Measurements from ENCODE around the gene ZDHHC12.
"Not testable (repeated sequence)": the region's sequence is repeated elsewhere in the genome, so short reads cannot be mapped to it uniquely, and the experiment has no call there.

The ZDHHC12 gene

GRCh38 chr9:128704356-128704670, 19.6 kb downstream of the ZDHHC12 start:
- Histone ChIP-seq H3K9me3 (ENCODE audit: insufficient read depth, low read depth, low read length) (no peaks in the 10 kb centered on the region), H3K4me1 (ENCODE audit: insufficient read depth, low read length) (no peaks in the 10 kb centered on the region), H3K36me3 (ENCODE audit: insufficient read depth, low read depth, low read length) (no peaks in the 10 kb centered on the region; the same call in 1 of the 2 replicates), H3K9ac (ENCODE audit: low read depth, low read length) (no peak overlapping the region), H3K4me3 (ENCODE audit: low read length) (no peak overlapping the region), H3K27me3 (ENCODE audit: insufficient read depth, low read length) (peaks cover 5% of the 10 kb centered on the region; the same call in 1 of the 2 replicates), H3K27ac (ENCODE audit: low read length) (no peak overlapping the region)

DNA sequence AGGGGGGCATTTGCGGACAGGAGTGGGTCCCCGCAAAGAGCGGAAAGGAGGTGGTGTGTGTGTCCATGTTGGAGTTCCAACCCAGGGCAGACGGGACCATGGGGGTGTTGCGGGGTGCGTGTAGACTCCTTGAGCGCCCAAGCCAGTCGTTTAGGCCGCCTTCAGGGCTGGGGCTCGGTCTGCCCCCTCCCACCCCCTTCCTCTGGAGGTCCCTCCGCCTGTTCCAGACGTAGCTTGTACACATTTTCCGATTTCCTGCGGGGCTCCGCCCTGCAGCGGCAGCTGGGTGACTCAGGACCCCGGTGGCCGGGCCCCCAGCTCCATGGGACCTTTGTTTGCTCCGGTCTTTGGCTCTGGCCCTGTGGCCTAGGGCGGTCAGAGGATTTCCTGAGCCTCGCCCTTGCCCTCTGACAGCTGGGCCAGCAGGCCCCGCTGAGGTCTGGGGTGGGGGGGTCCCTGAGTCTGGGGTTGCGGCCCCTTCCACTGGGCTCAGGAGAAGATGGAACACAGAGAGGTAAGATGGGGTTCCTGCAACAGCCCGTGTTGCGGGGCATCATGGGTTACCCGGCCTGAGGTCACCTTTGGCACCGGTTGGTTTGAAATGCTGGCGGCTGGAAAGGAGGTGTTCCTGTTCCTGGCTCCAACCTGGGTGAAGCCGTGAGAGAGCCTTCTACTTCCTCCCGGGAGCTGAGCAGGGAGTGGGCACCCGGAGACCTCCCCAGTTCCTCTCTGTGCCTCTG, 20.1 kb downstream of the ZDHHC12 start:
- H3K9me3 ChIP-seq (ENCODE audit: insufficient read depth, low read depth, low read length) = no peaks in the 10 kb centered on the region
- H3K4me3 ChIP-seq (ENCODE audit: low read length) = peak overlapping the region; percentile 79
- H3K27me3 ChIP-seq (ENCODE audit: insufficient read depth, low read length) = peaks cover 5% of the 10 kb centered on the region; the same call in 1 of the 2 replicates
- no peak overlapping the region for H3K27ac ChIP-seq (ENCODE audit: low read length)
- H3K9ac ChIP-seq (ENCODE audit: low read depth, low read length) = peak overlapping the region; percentile 68; the same call in 1 of the 2 replicates
- no peaks in the 10 kb centered on the region; the same call in 1 of the 2 replicates for H3K36me3 ChIP-seq (ENCODE audit: insufficient read depth, low read depth, low read length)
- H3K4me1 ChIP-seq (ENCODE audit: insufficient read depth, low read length) = no peaks in the 10 kb centered on the region

GRCh38 chr9:128702949-128703615, 20.8 kb downstream of the ZDHHC12 start:
- Histone ChIP-seq H3K9me3 (ENCODE audit: insufficient read depth, low read depth, low read length) (no peaks in the 10 kb centered on the region), H3K4me3 (ENCODE audit: low read length) (peak overlapping the region; percentile 79), H3K27me3 (ENCODE audit: insufficient read depth, low read length) (peaks cover 5% of the 10 kb centered on the region; the same call in 1 of the 2 replicates), H3K9ac (ENCODE audit: low read depth, low read length) (peak overlapping the region; percentile 68; the same call in 1 of the 2 replicates), H3K36me3 (ENCODE audit: insufficient read depth, low read depth, low read length) (no peaks in the 10 kb centered on the region; the same call in 1 of the 2 replicates), H3K27ac (ENCODE audit: low read length) (no peak overlapping the region), H3K4me1 (ENCODE audit: insufficient read depth, low read length) (no peaks in the 10 kb centered on the region)

DNA sequence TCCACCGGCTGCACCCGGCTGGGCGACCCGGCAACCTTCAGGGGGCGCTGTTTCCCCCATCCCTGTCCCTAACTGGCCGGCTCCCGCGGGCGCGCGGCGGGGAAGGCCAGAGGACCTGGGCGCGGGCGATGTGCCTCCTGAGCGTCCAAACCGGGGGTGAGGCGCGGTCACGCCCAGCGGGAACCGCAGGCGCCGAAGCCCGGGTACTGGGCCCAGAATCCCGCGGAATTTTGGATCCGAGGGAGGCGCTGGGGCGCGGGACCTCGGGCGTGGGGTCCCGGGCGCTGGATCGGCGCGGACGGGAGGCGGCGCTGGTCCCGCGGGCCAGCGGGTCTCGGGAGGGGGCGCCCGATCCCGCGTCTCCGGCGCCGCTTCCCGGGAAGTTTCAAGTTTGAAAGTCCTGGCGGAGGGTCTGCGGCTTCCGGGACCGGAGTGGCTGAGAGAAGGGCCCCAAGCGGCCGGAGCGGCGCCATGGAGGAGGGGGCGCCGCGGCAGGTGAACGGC, 21.4 kb downstream of the ZDHHC12 start, which contains the start of gene PKN3:
Gene PKN3, plus strand, starts transcription at position 59 of the 504 bp plus-strand sequence. Its CDS starts 413 bp downstream, at position 472.
- peak within 1 kb of the TSS; percentile 68; the same call in 1 of the 2 replicates for H3K9ac ChIP-seq (ENCODE audit: low read depth, low read length)
- no peaks in the 10 kb centered on the region for H3K4me1 ChIP-seq (ENCODE audit: insufficient read depth, low read length)
- peaks cover 3% of the 10 kb centered on the region for H3K36me3 ChIP-seq (ENCODE audit: insufficient read depth, low read depth, low read length)
- no peaks in the 10 kb centered on the region for H3K9me3 ChIP-seq (ENCODE audit: insufficient read depth, low read depth, low read length)
- no peak within 1 kb of the TSS for H3K27ac ChIP-seq (ENCODE audit: low read length)
- H3K27me3 ChIP-seq (ENCODE audit: insufficient read depth, low read length) = peaks cover 5% of the 10 kb centered on the region; the same call in 1 of the 2 replicates
- peak within 1 kb of the TSS; percentile 79 for H3K4me3 ChIP-seq (ENCODE audit: low read length)

DNA sequence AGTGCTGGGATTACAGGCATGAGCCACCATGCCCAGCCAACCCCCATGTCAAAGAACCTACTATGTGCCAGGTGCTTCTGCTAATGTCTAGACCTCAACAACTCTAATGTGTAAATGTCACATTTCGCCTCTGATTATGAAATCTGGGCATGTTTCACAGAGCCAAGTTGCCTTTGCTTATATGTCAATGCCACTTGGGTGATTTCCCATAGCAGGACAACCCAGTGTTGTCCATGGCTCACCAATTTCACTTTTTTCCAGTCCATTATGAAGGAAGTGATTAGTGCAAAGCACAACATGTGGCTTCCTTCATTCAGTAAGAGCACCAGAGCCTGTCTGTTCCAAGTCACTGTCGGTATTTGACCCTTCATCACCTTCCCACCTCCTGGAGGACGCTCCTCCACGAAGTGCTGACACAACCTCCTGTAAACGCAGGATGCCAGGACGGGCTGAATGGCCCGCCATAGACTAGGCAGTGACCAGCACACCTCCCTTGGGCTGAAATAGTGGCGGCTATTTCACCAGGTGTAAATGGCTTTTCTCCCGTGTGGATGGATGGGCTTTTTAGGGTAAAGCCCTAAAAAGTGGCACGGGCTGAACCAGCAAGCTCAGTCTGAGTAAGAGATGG, 22.6 kb downstream of the ZDHHC12 start:
- no peaks in the 10 kb centered on the region for H3K4me1 ChIP-seq (ENCODE audit: insufficient read depth, low read length)
- H3K36me3 ChIP-seq (ENCODE audit: insufficient read depth, low read depth, low read length) = peaks cover 12% of the 10 kb centered on the region
- no peaks in the 10 kb centered on the region for H3K9me3 ChIP-seq (ENCODE audit: insufficient read depth, low read depth, low read length)
- no peak overlapping the region for H3K4me3 ChIP-seq (ENCODE audit: low read length)
- H3K27ac ChIP-seq (ENCODE audit: low read length) = no peak overlapping the region
- no peak overlapping the region for H3K9ac ChIP-seq (ENCODE audit: low read depth, low read length)
- H3K27me3 ChIP-seq (ENCODE audit: insufficient read depth, low read length) = peaks cover 5% of the 10 kb centered on the region; the same call in 1 of the 2 replicates

GRCh38 chr9:128699096-128699795, 24.7 kb downstream of the ZDHHC12 start:
- H3K36me3 ChIP-seq (ENCODE audit: insufficient read depth, low read depth, low read length) = peaks cover 29% of the 10 kb centered on the region
- H3K4me3 ChIP-seq (ENCODE audit: low read length); H3K9ac ChIP-seq (ENCODE audit: low read depth, low read length); H3K27ac ChIP-seq (ENCODE audit: low read length); H3K9me3 ChIP-seq (ENCODE audit: insufficient read depth, low read depth, low read length); H3K27me3 ChIP-seq (ENCODE audit: insufficient read depth, low read length); H3K4me1 ChIP-seq (ENCODE audit: insufficient read depth, low read length): not testable (repeated sequence)

DNA sequence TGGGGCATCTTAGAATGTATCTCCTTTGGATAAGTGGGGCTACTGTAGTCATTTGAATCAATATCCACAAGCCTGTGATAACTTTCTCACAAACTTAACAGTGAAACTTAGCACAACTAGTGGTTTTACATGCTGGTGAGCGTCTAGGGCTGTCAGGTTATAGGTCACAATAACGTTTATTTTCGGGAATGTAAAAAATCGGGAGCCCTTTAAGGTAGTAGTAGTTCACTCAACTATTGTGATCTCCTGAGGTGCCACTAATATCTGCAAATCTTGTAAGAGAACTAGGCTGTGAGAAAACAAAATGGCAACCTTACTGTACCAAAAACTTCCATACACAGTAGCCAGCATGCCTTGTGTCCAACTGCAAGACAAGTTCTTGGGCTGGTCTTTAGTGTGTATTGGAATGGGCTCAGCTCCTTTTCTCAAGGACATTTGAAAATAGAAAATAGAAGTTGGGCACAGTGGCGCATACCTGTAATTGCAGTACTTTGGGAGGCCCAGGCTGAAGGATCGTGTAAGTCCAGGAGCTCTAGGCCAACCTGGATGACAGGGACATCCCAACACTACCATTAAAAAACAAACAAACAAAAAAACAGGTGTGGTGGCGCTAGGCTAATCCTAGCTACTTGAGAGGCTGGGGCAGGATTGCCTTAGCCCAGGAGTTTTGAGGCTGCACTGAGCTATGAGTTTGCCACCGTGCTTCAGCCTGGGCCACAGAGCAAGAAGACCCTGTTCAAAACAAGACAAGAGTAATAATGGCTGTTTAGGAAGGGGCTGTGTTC, 26.8 kb downstream of the ZDHHC12 start:
- Histone ChIP-seq H3K36me3 (ENCODE audit: insufficient read depth, low read depth, low read length) (peaks cover 51% of the 10 kb centered on the region), H3K9ac (ENCODE audit: low read depth, low read length) (no peak overlapping the region), H3K4me3 (ENCODE audit: low read length) (no peak overlapping the region), H3K9me3 (ENCODE audit: insufficient read depth, low read depth, low read length) (no peaks in the 10 kb centered on the region), H3K27ac (ENCODE audit: low read length) (no peak overlapping the region), H3K27me3 (ENCODE audit: insufficient read depth, low read length) (no peaks in the 10 kb centered on the region), H3K4me1 (ENCODE audit: insufficient read depth, low read length) (no peaks in the 10 kb centered on the region)

GRCh38 chr9:128694344-128694743, 29.6 kb downstream of the ZDHHC12 start:
- Histone ChIP-seq H3K27ac (ENCODE audit: low read length) (no peak overlapping the region), H3K27me3 (ENCODE audit: insufficient read depth, low read length) (no peaks in the 10 kb centered on the region), H3K9ac (ENCODE audit: low read depth, low read length) (no peak overlapping the region), H3K4me3 (ENCODE audit: low read length) (no peak overlapping the region), H3K4me1 (ENCODE audit: insufficient read depth, low read length) (no peaks in the 10 kb centered on the region; the same call in 1 of the 2 replicates), H3K9me3 (ENCODE audit: insufficient read depth, low read depth, low read length) (no peaks in the 10 kb centered on the region), H3K36me3 (ENCODE audit: insufficient read depth, low read depth, low read length) (peaks cover 71% of the 10 kb centered on the region)

GRCh38 chr9:128693738-128694137, 30.2 kb downstream of the ZDHHC12 start:
- not testable (repeated sequence) for H3K27me3 ChIP-seq (ENCODE audit: insufficient read depth, low read length); H3K4me1 ChIP-seq (ENCODE audit: insufficient read depth, low read length); H3K9ac ChIP-seq (ENCODE audit: low read depth, low read length); H3K27ac ChIP-seq (ENCODE audit: low read length); H3K4me3 ChIP-seq (ENCODE audit: low read length); H3K9me3 ChIP-seq (ENCODE audit: insufficient read depth, low read depth, low read length)
- peaks cover 71% of the 10 kb centered on the region for H3K36me3 ChIP-seq (ENCODE audit: insufficient read depth, low read depth, low read length)

- H3K4me3 ChIP-seq (ENCODE audit: low read length) = peak overlapping the region; percentile 97
- no peaks in the 10 kb centered on the region for H3K27me3 ChIP-seq (ENCODE audit: insufficient read depth, low read length)
- H3K4me1 ChIP-seq (ENCODE audit: insufficient read depth, low read length) = peaks cover 5% of the 10 kb centered on the region
- peak overlapping the region; percentile 96 for H3K9ac ChIP-seq (ENCODE audit: low read depth, low read length)
- no peaks in the 10 kb centered on the region for H3K9me3 ChIP-seq (ENCODE audit: insufficient read depth, low read depth, low read length)
- peaks cover 66% of the 10 kb centered on the region for H3K36me3 ChIP-seq (ENCODE audit: insufficient read depth, low read depth, low read length)
- peak overlapping the region; percentile 88 for H3K27ac ChIP-seq (ENCODE audit: low read length)
Observed at GRCh38 chr9:128690684-128691034, 33.3 kb downstream of the ZDHHC12 start.

Data from iPS-20b (cell line).